GM23338 (cell line): ENCODE measurements around the gene ELMO3. TPM values are rescaled to one million over a fixed set of nuclear protein-coding genes. Genes with fewer than 3 reads are reported as not detected.

Experiments used
- CTCF ChIP-seq, 2 experiments: fragments of 200-600 bp in 1 of 2; sonication (generic) in 1 of 2; conservative IDR thresholded peaks; 2 replicates each; pipeline versions ENCODE4 v1.5.1 to v1.6.1; 2016 to 2017; ENCODE audit warnings: antibody characterized with exemption in 2 of 2, low read depth in 2 of 2, mild to moderate bottlenecking in 2 of 2, moderate library complexity in 1 of 2
- EZH2 ChIP-seq: fragments of 200-600 bp; sonication (generic); IDR thresholded peaks from one replicate; pipeline ENCODE4 v1.8.0; 2017; ENCODE audit warnings: antibody characterized with exemption, mild to moderate bottlenecking, low read depth; ENCODE audit not compliant: unreplicated experiment
- POLR2AphosphoS5 ChIP-seq: IDR thresholded peaks from 2 replicates; pipeline ENCODE4 v1.6.1; 2016; ENCODE audit warnings: antibody characterized with exemption, low read depth
- ZNF462 ChIP-seq: fragments of 250-450 bp; sonication (Bioruptor Pico); IDR thresholded peaks from 2 replicates; pipeline ENCODE4 v1.5.0; 2020; ENCODE audit warnings: mild to moderate bottlenecking, moderate library complexity
- polyA plus RNA-seq: library from polyadenylated mRNA; unstranded; fragments of >200 nt; fragmentation: Nextera tagmentation; extraction: Ambion mirVana; gene quantifications from 2 replicates; pipeline ENCODE4 v1.2.1, GENCODE V29; 2016
- total RNA-seq: library from RNA; depleted of rRNA; stranded (reverse); fragments of >200 nt; shearing (Covaris generic); gene quantifications from 2 replicates; pipeline ENCODE4 v1.2.3, GENCODE V29; 2014
- TF ChIP-seq, protein P1 (sequence below): IDR thresholded peaks from one replicate; pipeline ENCODE4 v1.6.1; 2018; ENCODE audit warnings: antibody characterized with exemption; ENCODE audit not compliant: unreplicated experiment

The ELMO3 gene
- total and polyA plus RNA-seq, 2 experiments from 2014 or later, result 4.7 to 16.2 TPM

GRCh38 chr16:67185651-67186134 lies 13.2 kb upstream of the ELMO3 start (continued):
- TF ChIP-seq ZNF462 (CRISPR knock-in tag), result no peak
- TF ChIP-seq POLR2AphosphoS5, result no peak
- no peak for TF ChIP-seq EZH2
- TF ChIP-seq CTCF (conservative IDR thresholded peaks at IDR 0.05; ENCODE audit: low read depth in 2 of 2), result no peak
- TF ChIP-seq, protein P1, sequence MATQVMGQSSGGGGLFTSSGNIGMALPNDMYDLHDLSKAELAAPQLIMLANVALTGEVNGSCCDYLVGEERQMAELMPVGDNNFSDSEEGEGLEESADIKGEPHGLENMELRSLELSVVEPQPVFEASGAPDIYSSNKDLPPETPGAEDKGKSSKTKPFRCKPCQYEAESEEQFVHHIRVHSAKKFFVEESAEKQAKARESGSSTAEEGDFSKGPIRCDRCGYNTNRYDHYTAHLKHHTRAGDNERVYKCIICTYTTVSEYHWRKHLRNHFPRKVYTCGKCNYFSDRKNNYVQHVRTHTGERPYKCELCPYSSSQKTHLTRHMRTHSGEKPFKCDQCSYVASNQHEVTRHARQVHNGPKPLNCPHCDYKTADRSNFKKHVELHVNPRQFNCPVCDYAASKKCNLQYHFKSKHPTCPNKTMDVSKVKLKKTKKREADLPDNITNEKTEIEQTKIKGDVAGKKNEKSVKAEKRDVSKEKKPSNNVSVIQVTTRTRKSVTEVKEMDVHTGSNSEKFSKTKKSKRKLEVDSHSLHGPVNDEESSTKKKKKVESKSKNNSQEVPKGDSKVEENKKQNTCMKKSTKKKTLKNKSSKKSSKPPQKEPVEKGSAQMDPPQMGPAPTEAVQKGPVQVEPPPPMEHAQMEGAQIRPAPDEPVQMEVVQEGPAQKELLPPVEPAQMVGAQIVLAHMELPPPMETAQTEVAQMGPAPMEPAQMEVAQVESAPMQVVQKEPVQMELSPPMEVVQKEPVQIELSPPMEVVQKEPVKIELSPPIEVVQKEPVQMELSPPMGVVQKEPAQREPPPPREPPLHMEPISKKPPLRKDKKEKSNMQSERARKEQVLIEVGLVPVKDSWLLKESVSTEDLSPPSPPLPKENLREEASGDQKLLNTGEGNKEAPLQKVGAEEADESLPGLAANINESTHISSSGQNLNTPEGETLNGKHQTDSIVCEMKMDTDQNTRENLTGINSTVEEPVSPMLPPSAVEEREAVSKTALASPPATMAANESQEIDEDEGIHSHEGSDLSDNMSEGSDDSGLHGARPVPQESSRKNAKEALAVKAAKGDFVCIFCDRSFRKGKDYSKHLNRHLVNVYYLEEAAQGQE, result no peak
